ENCODE measurements around the gene ID1.
"Not testable (repeated sequence)": the region's sequence is repeated elsewhere in the genome, so short reads cannot be mapped to it uniquely, and the experiment has no call there.

ID1 gene

GRCh38 chr20:31573555-31574321 lies 31.4 kb upstream of the ID1 start:
- peak; percentile 33 for DNase-seq (ENCODE audit: low spot score)

- DNase-seq (ENCODE audit: low spot score) = not testable (repeated sequence)
Observed at GRCh38 chr20:31574986-31575385, 30.1 kb upstream of the ID1 start.

- no peak for DNase-seq (ENCODE audit: low spot score)
Observed at GRCh38 chr20:31576751-31577150, 28.3 kb upstream of the ID1 start.

- no peak for DNase-seq (ENCODE audit: low spot score)
Observed at GRCh38 chr20:31577194-31577593, 27.9 kb upstream of the ID1 start.

- DNase-seq (ENCODE audit: low spot score) = no peak
Observed at GRCh38 chr20:31578448-31579138, 26.5 kb upstream of the ID1 start.

DNA sequence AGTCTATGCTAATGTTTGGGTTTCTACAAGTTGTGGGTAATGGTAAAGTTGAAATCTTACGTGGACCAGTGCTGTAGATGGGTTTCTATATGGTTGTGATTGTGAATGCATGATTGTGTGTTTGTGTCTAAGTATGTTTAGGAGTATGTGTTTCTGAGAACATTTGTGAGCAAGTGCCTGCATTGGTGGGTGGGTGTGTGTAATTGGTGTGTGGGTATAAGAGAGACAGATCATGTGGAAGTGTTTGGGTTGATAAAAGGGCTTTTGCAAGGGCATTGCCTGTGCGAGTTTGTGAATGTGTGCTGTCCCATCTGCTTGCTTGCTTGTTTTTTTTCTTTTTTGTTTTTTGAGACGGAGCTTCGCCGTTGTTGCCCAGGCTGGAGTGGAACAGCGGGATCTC lies 25.8 kb upstream of the ID1 start:
- DNase-seq (ENCODE audit: low spot score) = no peak

GRCh38 chr20:31579941-31580651 lies 25.0 kb upstream of the ID1 start:
- DNase-seq (ENCODE audit: low spot score) = not testable (repeated sequence)

GRCh38 chr20:31580706-31581105 lies 24.4 kb upstream of the ID1 start:
- DNase-seq (ENCODE audit: low spot score) = no peak

GRCh38 chr20:31581391-31581790 lies 23.7 kb upstream of the ID1 start:
- no peak for DNase-seq (ENCODE audit: low spot score)

- DNase-seq (ENCODE audit: low spot score) = no peak
Observed at GRCh38 chr20:31587545-31588389, 17.3 kb upstream of the ID1 start.

- no peak for DNase-seq (ENCODE audit: low spot score)
Observed at GRCh38 chr20:31590717-31591225, 14.3 kb upstream of the ID1 start.

DNA sequence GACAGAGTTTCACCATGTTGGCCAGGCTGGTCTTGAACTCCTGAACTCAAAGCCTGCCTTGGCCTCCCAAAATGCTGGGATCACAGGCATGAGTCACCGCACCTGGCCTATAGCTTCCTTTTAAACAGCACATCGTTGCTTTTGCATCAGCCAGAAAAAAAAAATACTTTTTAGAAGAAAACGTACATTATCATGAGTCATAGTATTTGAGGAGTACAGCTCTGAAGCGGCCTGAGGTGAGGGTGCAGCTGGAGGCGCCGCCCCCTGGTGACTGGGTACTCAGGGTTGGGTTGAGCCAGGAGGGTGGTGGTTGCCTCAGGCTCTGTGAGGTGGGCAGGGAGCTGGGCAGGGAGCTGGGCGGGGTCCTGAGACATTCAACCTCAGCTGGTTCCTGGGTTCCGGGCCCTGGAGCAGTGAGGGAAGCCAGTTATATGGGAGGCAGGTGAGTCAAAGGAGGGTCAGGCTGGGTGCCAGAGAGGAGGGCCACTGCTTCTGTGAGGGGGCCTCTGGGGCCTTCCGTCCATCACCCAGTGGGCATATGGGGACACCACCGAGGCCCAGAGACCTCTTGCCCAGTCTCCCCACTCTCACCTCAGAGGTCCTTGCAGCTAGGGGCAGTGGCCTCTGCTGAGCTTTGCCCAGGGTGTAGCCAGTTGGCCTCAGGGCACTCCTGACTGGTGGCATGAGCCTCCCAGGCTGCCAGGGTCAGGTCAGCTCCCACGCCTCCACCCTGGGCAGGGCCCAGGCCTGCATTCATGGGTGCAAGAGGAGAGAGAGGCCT lies 11.7 kb upstream of the ID1 start:
- peak; percentile 98 for DNase-seq (ENCODE audit: low spot score)

GRCh38 chr20:31594002-31594557 lies 11.0 kb upstream of the ID1 start:
- no peak for DNase-seq (ENCODE audit: low spot score)

DNA sequence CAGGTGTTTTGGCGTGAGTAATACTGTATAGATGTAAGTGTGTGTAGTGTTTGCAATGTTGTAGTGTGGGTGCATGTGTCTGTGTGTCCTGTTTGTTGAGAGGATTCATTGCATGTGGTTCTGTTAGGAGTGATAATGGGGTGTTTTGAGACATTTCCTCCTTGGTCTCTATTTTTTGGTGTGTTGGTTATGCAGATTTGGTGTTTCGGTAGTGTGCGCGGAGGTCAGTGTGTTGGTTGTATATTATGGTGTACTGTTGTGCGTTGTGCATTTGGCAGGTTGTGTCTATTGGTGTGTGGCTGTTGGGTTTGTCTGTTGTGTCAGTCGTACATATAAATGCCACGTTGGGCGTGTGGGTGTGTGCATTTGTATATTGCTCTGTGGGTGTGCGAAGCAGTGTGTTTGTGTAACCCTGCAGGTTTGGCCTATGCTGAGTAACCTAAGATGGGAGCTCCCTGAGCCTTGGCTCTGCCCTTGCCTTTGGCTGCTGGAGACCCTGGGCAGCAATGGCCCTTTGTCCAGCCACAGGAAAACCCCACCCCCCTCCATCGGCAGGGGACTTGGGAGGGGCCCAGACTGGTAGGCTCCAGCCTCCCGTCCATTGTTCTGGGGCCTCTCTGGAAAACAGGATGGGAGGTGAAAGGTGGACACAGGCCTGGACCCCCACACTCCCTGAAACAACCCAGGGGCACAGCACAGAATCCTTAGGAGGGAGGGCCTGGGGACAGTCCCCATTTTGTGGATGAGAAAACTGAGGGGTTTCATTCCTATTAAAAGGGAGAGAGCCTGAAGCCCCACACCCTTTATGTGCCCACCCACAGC lies 10.3 kb upstream of the ID1 start:
- DNase-seq (ENCODE audit: low spot score) = no peak

- DNase-seq (ENCODE audit: low spot score) = no peak
Observed at GRCh38 chr20:31595380-31595653, 9.8 kb upstream of the ID1 start.

DNA sequence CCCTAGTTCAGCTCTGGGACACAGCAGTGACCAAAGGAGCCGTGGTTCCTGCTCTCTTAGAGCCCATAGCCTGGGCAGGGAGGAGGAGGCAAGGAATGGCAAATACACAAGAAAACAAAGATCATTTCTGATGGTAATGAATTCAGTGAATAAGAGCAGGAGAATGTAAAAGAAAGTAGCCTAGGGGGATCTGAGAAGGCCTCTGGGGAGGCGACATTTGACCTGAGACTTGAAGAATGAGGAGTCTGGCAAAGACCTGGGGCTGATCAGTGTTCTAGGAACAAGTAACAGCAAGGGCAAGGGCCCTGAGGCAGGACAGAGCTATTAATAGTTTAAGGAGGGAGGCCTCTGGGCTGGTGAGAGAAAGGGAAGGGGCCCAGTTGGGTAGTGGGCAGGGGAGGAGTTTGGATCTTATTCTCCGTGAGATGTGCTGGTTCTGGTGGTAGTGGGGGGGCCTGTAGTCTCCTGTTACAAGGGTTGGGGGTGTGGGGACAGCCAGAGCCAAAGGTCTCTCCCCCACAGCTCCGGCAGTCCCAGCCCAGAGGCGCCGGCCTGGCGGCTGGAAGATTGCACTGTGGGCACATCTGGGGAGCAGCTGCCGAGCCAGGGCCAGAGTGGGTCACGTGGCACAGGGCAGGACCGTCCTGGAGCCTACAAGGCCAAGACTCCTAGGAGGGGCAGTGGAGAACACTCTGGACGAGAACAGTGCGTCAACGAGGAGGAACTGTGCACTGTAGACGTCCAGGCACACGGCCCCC lies 9.3 kb upstream of the ID1 start:
- no peak for DNase-seq (ENCODE audit: low spot score)

DNA sequence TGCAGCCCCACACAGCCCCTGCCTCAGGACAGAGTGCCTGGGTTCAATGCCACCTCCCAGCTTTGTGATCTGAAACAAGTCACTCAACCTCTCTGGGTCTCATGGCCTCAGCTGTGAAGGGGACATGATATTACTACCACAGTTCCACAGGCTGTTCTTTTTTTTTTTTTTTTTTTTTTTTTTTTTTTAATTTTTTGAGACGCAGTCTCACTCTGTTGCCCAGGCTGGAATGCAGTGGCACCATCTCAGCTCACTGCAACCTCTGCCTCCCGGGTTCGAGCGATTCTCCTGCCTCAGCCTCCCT lies 8.7 kb upstream of the ID1 start:
- not testable (repeated sequence) for DNase-seq (ENCODE audit: low spot score)

- no peak for DNase-seq (ENCODE audit: low spot score)
Observed at GRCh38 chr20:31596831-31597480, 8.1 kb upstream of the ID1 start.

GRCh38 chr20:31597481-31597855 lies 7.6 kb upstream of the ID1 start:
- no peak for DNase-seq (ENCODE audit: low spot score)
